H1 (cell line): ENCODE results near the gene LRRTM4. TPM values are rescaled to one million over a fixed set of nuclear protein-coding genes. Genes with fewer than 3 reads are reported as not detected.

Source experiments
- CTCF ChIA-PET: fragments of 300-600 bp; sonication (Branson Sonifier 250); formaldehyde crosslinking; loops from one replicate; lab custom pipeline; 2021; ENCODE audit not compliant: partially characterized antibody; lab: Charles Lee
- POLR2A ChIA-PET: fragments of 300-600 bp; sonication (Branson Sonifier 250); formaldehyde crosslinking; loops from one replicate; lab custom pipeline; 2021; ENCODE audit warnings: inconsistent platforms; ENCODE audit not compliant: partially characterized antibody; lab: Charles Lee
- DNase-seq, 2 experiments: peaks; one replicate each; pipeline versions ENCODE4 v3.0.0 to v3.0.0-alpha.2; 2010 to 2022; ENCODE audit warnings: low spot score in 2 of 2, low read depth in 1 of 2, mixed read lengths in 1 of 2
- FAIRE-seq: peaks from 2 replicates; lab custom pipeline; 2011; peaks lifted over from hg19 to GRCh38; lab: Jason Lieb, UNC
- H2AFZ ChIP-seq: 2 replicates; pipeline ENCODE4 v1.8.1; 2012; ENCODE audit warnings: low read length, inconsistent platforms
- H2AK5ac ChIP-seq: 2 replicates; pipeline ENCODE4 v1.6.1; 2013; ENCODE audit warnings: low read depth, low read length
- H2BK120ac ChIP-seq: replicated peaks from 2 replicates; pipeline ENCODE3; 2013; ENCODE audit warnings: low read depth, low read length, inconsistent platforms
- H2BK12ac ChIP-seq: 2 replicates; pipeline ENCODE4 v1.6.1; 2013; ENCODE audit warnings: low read depth, low read length
- H2BK15ac ChIP-seq: 2 replicates; pipeline ENCODE4 v1.6.1; 2013; ENCODE audit warnings: low read length
- H2BK20ac ChIP-seq: 2 replicates; pipeline ENCODE4 v1.6.1; 2013; ENCODE audit warnings: low read length
- H2BK5ac ChIP-seq: 2 replicates; pipeline ENCODE4 v1.6.1; 2013; ENCODE audit warnings: low read depth, low read length
- H3K14ac ChIP-seq: 2 replicates; pipeline ENCODE4 v1.6.1; 2013; ENCODE audit warnings: inconsistent platforms; ENCODE audit not compliant: insufficient read length
- H3K18ac ChIP-seq: 2 replicates; pipeline ENCODE4 v1.6.1; 2013; ENCODE audit warnings: low read length; ENCODE audit errors: extremely low read depth
- H3K23ac ChIP-seq: 2 replicates; pipeline ENCODE4 v1.6.1; 2013; ENCODE audit warnings: inconsistent platforms; ENCODE audit not compliant: insufficient read length
- H3K23me2 ChIP-seq: 2 replicates; pipeline ENCODE4 v1.6.1; 2013; ENCODE audit warnings: low read depth, low read length
- H3K27ac ChIP-seq: 2 replicates; pipeline ENCODE4 v1.6.1; 2011; ENCODE audit warnings: low read depth, low read length, inconsistent platforms
- H3K27me3 ChIP-seq, 4 experiments: replicated peaks in 1 of 4; 1 replicate in 1 of 4; 2 replicates in 3 of 4; pipeline versions ENCODE4 v1.6.1 to v1.8.1; 2011 to 2013; ENCODE audit warnings: low read length in 3 of 4, mild to moderate bottlenecking in 3 of 4, inconsistent platforms in 2 of 4, mixed read lengths in 2 of 4, moderate library complexity in 1 of 4; ENCODE audit not compliant: control insufficient read depth in 3 of 4, insufficient read depth in 3 of 4; ENCODE audit errors: extremely low read depth in 1 of 4
- H3K36me3 ChIP-seq, 4 experiments: 2 replicates each; pipeline versions ENCODE4 v1.6.1 to v1.8.1; 2011 to 2013; ENCODE audit warnings: mild to moderate bottlenecking in 4 of 4, low read length in 3 of 4, moderate library complexity in 2 of 4, control low read depth in 1 of 4, inconsistent platforms in 1 of 4; ENCODE audit not compliant: insufficient read depth in 4 of 4, control insufficient read depth in 2 of 4
- H3K4ac ChIP-seq: replicated peaks from 2 replicates; pipeline ENCODE3; 2013; ENCODE audit warnings: low read length, low read depth, mixed read lengths, inconsistent platforms; ENCODE audit not compliant: insufficient read length
- H3K4me1 ChIP-seq, 4 experiments: replicated peaks in 1 of 4; 1 replicate in 1 of 4; 2 replicates in 3 of 4; pipeline versions ENCODE4 v1.6.1 to v1.8.1; 2011 to 2013; ENCODE audit warnings: low read length in 3 of 4, inconsistent platforms in 2 of 4, mixed read lengths in 1 of 4; ENCODE audit not compliant: insufficient read depth in 4 of 4, control insufficient read depth in 3 of 4
- H3K4me2 ChIP-seq, 2 experiments: 2 replicates each; pipeline versions ENCODE4 v1.6.1 to v1.8.1; 2011 to 2013; ENCODE audit warnings: low read depth in 2 of 2, low read length in 2 of 2, control low read depth in 1 of 2, inconsistent platforms in 1 of 2, mild to moderate bottlenecking in 1 of 2; ENCODE audit not compliant: insufficient read depth in 1 of 2
- H3K4me3 ChIP-seq, 4 experiments: fragments of 200-600, 300-600 bp in 1 of 4; sonication (generic), shearing (Covaris generic), sonication (Bioruptor Twin) in 1 of 4; 2 replicates each; pipeline versions ENCODE4 v1.5.1 to v1.8.1; 2011 to 2016; ENCODE audit warnings: low read length in 4 of 4, low read depth in 3 of 4, control low read depth in 2 of 4, inconsistent platforms in 2 of 4, mild to moderate bottlenecking in 2 of 4, mixed read lengths in 1 of 4, moderate library complexity in 1 of 4; ENCODE audit not compliant: insufficient read depth in 2 of 4; ENCODE audit errors: extremely low read depth in 1 of 4
- H3K56ac ChIP-seq: replicated peaks from 2 replicates; pipeline ENCODE3; 2013; ENCODE audit warnings: low read depth, mild to moderate bottlenecking, mixed read lengths, low read length, inconsistent platforms; ENCODE audit not compliant: insufficient read length
- H3K79me1 ChIP-seq: 2 replicates; pipeline ENCODE4 v1.6.1; 2013; ENCODE audit warnings: low read depth, low read length, control low read depth
- H3K79me2 ChIP-seq, 2 experiments: 2 replicates each; pipeline versions ENCODE4 v1.6.1 to v1.8.1; 2012 to 2013; ENCODE audit warnings: low read length in 2 of 2, mild to moderate bottlenecking in 2 of 2, inconsistent platforms in 1 of 2; ENCODE audit not compliant: insufficient read depth in 2 of 2, control insufficient read depth in 1 of 2
- H3K9ac ChIP-seq, 4 experiments: replicated peaks in 1 of 4; 1 replicate in 1 of 4; 2 replicates in 3 of 4; pipeline versions ENCODE4 v1.6.1 to v1.8.1; 2011 to 2013; ENCODE audit warnings: low read depth in 3 of 4, low read length in 3 of 4, control low read depth in 2 of 4, mild to moderate bottlenecking in 2 of 4, moderate library complexity in 2 of 4, inconsistent platforms in 1 of 4; ENCODE audit errors: extremely low read depth in 1 of 4
- H3K9me3 ChIP-seq, 2 experiments: 2 replicates each; pipeline versions ENCODE4 v1.6.1 to v1.8.1; 2012 to 2013; ENCODE audit warnings: mild to moderate bottlenecking in 2 of 2, moderate library complexity in 2 of 2, control low read depth in 1 of 2, inconsistent platforms in 1 of 2, low read depth in 1 of 2, low read length in 1 of 2, mixed read lengths in 1 of 2; ENCODE audit not compliant: insufficient read depth in 2 of 2
- H4K20me1 ChIP-seq, 2 experiments: replicated peaks in 1 of 2; 2 replicates each; pipeline versions ENCODE3 to v1.8.1; 2011 to 2013; ENCODE audit warnings: inconsistent platforms in 2 of 2, low read length in 2 of 2, mild to moderate bottlenecking in 1 of 2; ENCODE audit not compliant: insufficient read depth in 2 of 2, control insufficient read depth in 1 of 2
- H4K5ac ChIP-seq: 2 replicates; pipeline ENCODE4 v1.6.1; 2013; ENCODE audit warnings: low read length, low read depth, mixed read lengths, inconsistent platforms; ENCODE audit not compliant: insufficient read length
- H4K8ac ChIP-seq: 2 replicates; pipeline ENCODE4 v1.8.0; 2013; ENCODE audit warnings: mild to moderate bottlenecking, moderate library complexity, low read length, inconsistent platforms; ENCODE audit not compliant: insufficient read depth; ENCODE audit errors: extremely low read depth
- H4K91ac ChIP-seq: replicated peaks from 2 replicates; pipeline ENCODE3; 2013; ENCODE audit warnings: low read length, mixed read lengths, inconsistent platforms; ENCODE audit not compliant: insufficient read length
- HDAC6 ChIP-seq: IDR thresholded peaks from one replicate; pipeline ENCODE4 v1.7.1; 2012; ENCODE audit warnings: low read depth, mild to moderate bottlenecking, inconsistent platforms, low read length, moderate library complexity
- KDM1A ChIP-seq: fragments of 200-600, 300-600 bp; sonication (generic); IDR thresholded peaks from 2 replicates; pipeline ENCODE4 v1.7.1; 2016; ENCODE audit warnings: mild to moderate bottlenecking, low read length, borderline replicate concordance
- NRF1 ChIP-seq: IDR thresholded peaks from 2 replicates; pipeline ENCODE4 v1.6.1; 2011; ENCODE audit warnings: mild to moderate bottlenecking, low read depth, low read length, improper control_type of control experiment
- POLR2A ChIP-seq, 2 experiments: IDR thresholded peaks; 1 replicate in 1 of 2; 2 replicates in 1 of 2; pipeline ENCODE4 v1.6.1; 2011; ENCODE audit warnings: low read depth in 2 of 2, low read length in 2 of 2, mild to moderate bottlenecking in 2 of 2; ENCODE audit errors: control extremely low read depth in 1 of 2
- SIN3A ChIP-seq, 2 experiments: IDR thresholded peaks in 1 of 2; conservative IDR thresholded peaks in 1 of 2; 2 replicates each; pipeline ENCODE4 v1.6.1; 2011 to 2012; ENCODE audit warnings: low read length in 2 of 2, improper control_type of control experiment in 1 of 2, low read depth in 1 of 2, mild to moderate bottlenecking in 1 of 2
- WGBS, 2 experiments: shearing (Covaris generic) in 1 of 2; methylation state at CpG; one replicate each; pipeline versions ENCODE4 v1.1.6 to v1.1.7; 2013 to 2015; ENCODE audit warnings: low lambda C conversion rate in 2 of 2, mixed read lengths in 2 of 2, inconsistent platforms in 1 of 2, low coverage in 1 of 2, missing lambda C conversion rate in 1 of 2; ENCODE audit not compliant: insufficient replicate concordance in 2 of 2, insufficient coverage in 1 of 2, insufficient read length in 1 of 2; ENCODE audit errors: extremely low coverage in 1 of 2, missing lambda C conversion rate in 1 of 2; 5-methylcytosine and 5-hydroxymethylcytosine counted together
- polyA plus RNA-seq, 7 experiments: library from polyadenylated mRNA; depleted of rRNA in 3 of 7; stranded (reverse) in 5 of 7; unstranded in 2 of 7; fragments of >200 nt in 5 of 7; fragments of 200-250 nt in 2 of 7; gene quantifications; 1 replicate in 5 of 7; 2 replicates in 1 of 7; 4 replicates in 1 of 7; pipeline versions ENCODE4 v1.2.1 to v1.2.3, GENCODE V29; 2011 to 2013; ENCODE audit warnings: missing spikeins in 2 of 7, mixed read lengths in 2 of 7
- total RNA-seq: library from RNA; stranded (reverse); fragmentation: NEBNext Ultra II Directional; extraction: Animal tissue kit (Norgen Biotek cat#: 25700); gene quantifications from 2 replicates; pipeline ENCODE4 v1.2.1, GENCODE V29; 2021

LRRTM4 gene
- total and polyA plus RNA-seq, 2 of the 8 experiments (the other 6 are each of a cell fraction or from before 2014, with no cell fraction given), result 3.6 to 9.5 TPM

GRCh38 chr2:77102927-77103326, 419.2 kb downstream of the LRRTM4 start:
- Histone ChIP-seq H4K5ac (no peak overlapping the region), H4K20me1 (peaks cover 0 to 2% of the 10 kb centered on the region in 2 experiments), H3K79me2 (peaks cover 0 to 7% of the 10 kb centered on the region in 2 experiments; a peak in 1 of 4 replicates), H3K4me1 (peaks cover 0 to 3% (median 0%) of the 10 kb centered on the region in 4 experiments; a peak in 1 of 7 replicates), H2BK120ac (no peak overlapping the region), H4K8ac (no peak overlapping the region), H3K36me3 (peaks cover 0 to 28% (median 2%) of the 10 kb centered on the region in 4 experiments; a peak in 3 of 8 replicates), H3K4me3 (no peak overlapping the region), H3K23me2 (0 out of 2 replicates have a peak, but pooled peaks cover 2% of the 10 kb centered on the region), H3K4ac (no peak overlapping the region), H2BK15ac (no peak overlapping the region), H2AFZ (no peak overlapping the region), H2AK5ac (no peak overlapping the region), H3K79me1 (no peaks in the 10 kb centered on the region), H4K91ac (no peak overlapping the region), H3K9ac (no peak overlapping the region), H3K27me3 (no peaks in the 10 kb centered on the region), H3K27ac (no peak overlapping the region), H3K56ac (no peak overlapping the region), H3K23ac (no peak overlapping the region), H3K9me3 (no peaks in the 10 kb centered on the region), H3K14ac (no peak overlapping the region), H2BK5ac (no peak overlapping the region), H3K18ac (no peak overlapping the region), H3K4me2 (no peak overlapping the region), H2BK12ac (no peak overlapping the region), H2BK20ac (no peak overlapping the region)
- DNase-seq (no peak), FAIRE-seq (no peak)
- 85% methylated on average over 2 of the region's 2 CpGs; no CpG with 5 or more reads in 1 of the 2 experiments for WGBS, 2 experiments
- TF ChIP-seq KDM1A (no peak), POLR2A (IDR thresholded peaks at IDR 0.05; ENCODE audit: control extremely low read depth in 1 of 2, low read depth in 2 of 2, low read length in 2 of 2) (peak in 1 of 2 experiments; percentile 59; a peak in 1 of 3 replicates), NRF1 (no peak), SIN3A (conservative IDR thresholded peaks at IDR 0.05 in 1 of 2, IDR thresholded peaks at IDR 0.05 in 1 of 2; ENCODE audit: low read depth in 1 of 2, low read length in 2 of 2) (no peak), HDAC6 (no peak)
- ChIA-PET POLR2A (interaction anchor here (1.0 to 2.8 kb wide), 5 partner anchors 10 to 16 kb away, joined by 3 to 10 read pairs (median 6); no protein-coding TSS in a partner anchor), CTCF (interaction anchor here (1.1 kb wide), 1 partner anchor 149 kb away, joined by 3 read pairs; no protein-coding TSS in a partner anchor)
